Hematopoietic multipotent progenitor cell (in vitro differentiated cells): ENCODE measurements around the gene HM13. TPM values are rescaled to one million over a fixed set of nuclear protein-coding genes. Genes with fewer than 3 reads are reported as not detected.
"Not testable (repeated sequence)": the region's sequence is repeated elsewhere in the genome, so short reads cannot be mapped to it uniquely, and the experiment has no call there.

Experiments
- DNase-seq, 3 donors: peaks; one replicate each; pipeline ENCODE4 v3.0.0-alpha.2; 2011 to 2015; ENCODE audit warnings: low read depth in 2 of 3, low spot score in 2 of 3
- total RNA-seq: library from RNA; depleted of rRNA; stranded (reverse); fragments of >200 nt; gene quantifications from one replicate; pipeline ENCODE4 v1.2.3, GENCODE V29; 2012

The HM13 gene, protein sequence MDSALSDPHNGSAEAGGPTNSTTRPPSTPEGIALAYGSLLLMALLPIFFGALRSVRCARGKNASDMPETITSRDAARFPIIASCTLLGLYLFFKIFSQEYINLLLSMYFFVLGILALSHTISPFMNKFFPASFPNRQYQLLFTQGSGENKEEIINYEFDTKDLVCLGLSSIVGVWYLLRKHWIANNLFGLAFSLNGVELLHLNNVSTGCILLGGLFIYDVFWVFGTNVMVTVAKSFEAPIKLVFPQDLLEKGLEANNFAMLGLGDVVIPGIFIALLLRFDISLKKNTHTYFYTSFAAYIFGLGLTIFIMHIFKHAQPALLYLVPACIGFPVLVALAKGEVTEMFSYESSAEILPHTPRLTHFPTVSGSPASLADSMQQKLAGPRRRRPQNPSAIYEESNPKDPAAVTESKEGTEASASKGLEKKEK
- total RNA-seq = 82.7 TPM

DNA sequence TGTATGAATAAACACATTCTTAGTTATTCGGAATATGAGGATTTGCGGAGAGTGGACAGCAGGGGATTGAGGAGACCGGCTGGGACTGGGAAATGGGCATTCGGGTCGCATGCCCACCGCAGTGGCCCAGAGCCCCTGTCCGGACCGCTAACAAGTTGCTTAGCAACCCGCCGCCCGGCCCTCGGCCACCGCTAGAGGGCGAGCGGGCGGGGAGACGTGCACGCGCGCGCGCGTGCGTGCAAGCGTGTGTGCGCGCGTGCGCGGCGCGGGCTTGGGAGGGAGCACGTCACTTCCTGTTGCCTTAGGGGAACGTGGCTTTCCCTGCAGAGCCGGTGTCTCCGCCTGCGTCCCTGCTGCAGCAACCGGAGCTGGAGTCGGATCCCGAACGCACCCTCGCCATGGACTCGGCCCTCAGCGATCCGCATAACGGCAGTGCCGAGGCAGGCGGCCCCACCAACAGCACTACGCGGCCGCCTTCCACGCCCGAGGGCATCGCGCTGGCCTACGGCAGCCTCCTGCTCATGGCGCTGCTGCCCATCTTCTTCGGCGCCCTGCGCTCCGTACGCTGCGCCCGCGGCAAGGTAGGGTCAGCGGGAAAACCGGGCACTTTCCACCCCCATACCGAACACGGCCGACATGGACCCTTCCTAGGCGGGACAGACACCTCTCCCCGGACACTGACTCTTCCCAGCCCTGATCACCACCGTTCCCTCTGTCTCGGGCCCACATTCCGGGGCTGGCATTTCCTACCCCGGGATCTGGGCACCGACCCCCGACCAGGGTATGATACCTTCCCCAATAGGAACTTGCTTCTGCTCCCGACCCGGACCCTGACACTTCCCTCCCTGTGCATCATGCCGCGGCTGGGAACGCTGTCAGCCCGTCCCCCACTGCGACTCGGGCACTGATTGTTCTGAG lies at the start of gene HM13:
Gene HM13 (plus strand): TSS at position 289 of the 918 bp plus-strand sequence. CDS start 110 bp downstream, at position 399.
- peak; percentile 91 to 94 (median 94) for DNase-seq

GRCh38 chr20:31470946-31471345 lies 43.3 kb upstream of the HM13 start:
- not testable (repeated sequence) for DNase-seq

GRCh38 chr20:31472395-31473330 lies 41.6 kb upstream of the HM13 start:
- no peak for DNase-seq

DNA sequence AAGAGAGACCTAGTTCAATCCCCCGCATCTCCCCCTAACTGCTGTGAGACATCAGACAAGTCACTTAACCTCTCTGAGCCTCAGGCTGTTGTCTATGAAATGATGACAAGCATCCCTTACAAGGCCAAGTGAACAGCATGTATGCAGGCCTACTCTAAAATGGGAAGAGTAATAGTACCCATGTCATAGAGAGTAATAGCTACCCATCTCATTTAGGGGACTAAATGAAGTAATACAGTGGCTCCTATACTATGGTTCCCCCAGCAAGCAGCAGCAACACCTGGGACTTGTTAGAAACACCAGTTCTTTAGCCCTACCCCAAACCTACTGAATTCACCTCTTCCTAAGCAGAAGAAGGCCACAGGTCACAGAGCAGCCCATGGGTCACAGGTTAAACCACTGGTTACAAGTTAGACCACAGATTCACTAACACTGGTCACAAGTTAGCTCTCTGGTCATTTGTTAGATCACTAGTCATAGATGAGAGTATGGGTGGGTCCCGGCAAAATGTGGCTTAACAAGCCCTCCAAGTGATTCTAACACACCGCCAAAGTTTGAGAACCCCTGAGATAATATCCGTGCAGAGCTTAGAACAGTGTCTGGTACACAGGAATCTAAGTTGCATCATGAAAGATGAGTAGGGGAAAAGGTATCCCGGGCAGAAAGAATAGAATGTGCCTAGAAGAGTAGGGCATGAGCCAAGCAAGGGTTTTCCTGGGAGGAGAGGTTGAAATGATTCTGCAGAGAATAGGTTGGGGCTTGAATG lies 40.7 kb upstream of the HM13 start:
- DNase-seq = no peak

- no peak for DNase-seq
Measured at GRCh38 chr20:31474097-31474436, 40.2 kb upstream of the HM13 start.

DNA sequence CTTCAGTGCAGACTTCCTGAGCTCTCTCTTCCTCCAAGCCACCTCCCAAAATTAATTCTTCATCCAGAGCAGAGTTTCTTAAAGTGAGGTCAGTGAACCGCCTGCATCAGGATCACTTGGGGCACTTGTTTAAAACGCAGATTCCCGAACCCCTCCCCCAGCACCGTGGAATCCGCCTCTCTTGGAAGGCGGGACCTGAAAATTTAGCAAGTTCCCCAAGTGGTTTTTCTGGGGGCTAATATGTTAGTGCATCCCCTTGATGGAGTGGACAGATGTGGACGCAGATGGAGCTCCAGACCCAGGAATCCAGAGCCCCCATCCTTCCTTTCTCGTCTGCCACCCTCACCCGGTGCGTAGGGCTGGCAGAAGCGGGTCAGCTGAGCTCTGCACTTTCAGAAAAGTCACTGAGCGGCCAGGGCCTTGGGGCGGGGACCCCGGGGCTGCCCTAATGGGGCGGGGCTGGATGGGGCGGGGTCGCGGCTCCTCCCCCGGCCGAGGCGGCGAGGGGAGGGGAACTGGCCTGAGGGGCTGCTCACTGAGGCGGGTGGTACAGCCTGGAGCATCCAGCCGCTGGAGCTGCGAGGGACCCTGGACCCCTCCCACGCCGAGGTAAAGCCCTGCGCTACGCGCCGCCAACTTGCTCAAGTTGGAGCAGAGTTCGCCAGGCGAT lies 39.3 kb upstream of the HM13 start, which contains the start of the genes DEFB124 and REM1:
Gene DEFB124 (minus strand): TSS at position 370 of the 670 bp plus-strand sequence. CDS start 2,114 bp downstream, outside the sequence.
Gene REM1 (plus strand): TSS at position 531 of the 670 bp plus-strand sequence. CDS start 1,158 bp downstream, outside the sequence.
- DNase-seq = peak in 2 of 3 donors; percentile 32 to 40

GRCh38 chr20:31475472-31476293 lies 38.6 kb upstream of the HM13 start:
- DNase-seq = no peak

GRCh38 chr20:31476294-31476585 lies 38.0 kb upstream of the HM13 start:
- DNase-seq = no peak

DNA sequence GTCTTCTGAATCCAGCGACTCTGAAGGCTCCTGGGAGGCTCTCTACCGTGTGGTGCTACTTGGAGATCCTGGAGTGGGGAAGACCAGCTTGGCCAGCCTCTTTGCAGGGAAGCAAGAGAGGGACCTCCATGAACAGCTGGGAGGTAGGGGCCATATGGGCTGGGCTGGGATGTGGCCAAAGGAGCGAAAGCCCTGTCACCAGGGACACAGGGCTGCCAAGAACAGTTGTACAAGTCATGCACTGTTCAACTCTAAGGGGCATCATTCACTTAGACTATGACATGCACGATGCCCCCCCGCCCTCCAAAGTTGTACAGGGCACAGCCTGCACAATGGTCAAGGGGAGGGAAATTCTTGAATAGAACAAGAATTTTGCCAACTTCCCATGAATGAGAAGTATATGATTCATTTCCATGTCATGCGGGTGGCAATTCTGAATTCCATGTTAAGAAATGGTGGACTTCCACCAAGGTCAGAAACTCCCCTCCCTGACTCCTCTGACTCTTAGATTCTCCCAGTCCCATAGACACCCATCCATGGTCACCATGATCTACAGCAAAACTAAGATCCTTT lies 37.5 kb upstream of the HM13 start:
- DNase-seq = no peak

- DNase-seq = peak in 1 of 3 donors; percentile 59
Measured at GRCh38 chr20:31484001-31484400, 30.2 kb upstream of the HM13 start.

DNA sequence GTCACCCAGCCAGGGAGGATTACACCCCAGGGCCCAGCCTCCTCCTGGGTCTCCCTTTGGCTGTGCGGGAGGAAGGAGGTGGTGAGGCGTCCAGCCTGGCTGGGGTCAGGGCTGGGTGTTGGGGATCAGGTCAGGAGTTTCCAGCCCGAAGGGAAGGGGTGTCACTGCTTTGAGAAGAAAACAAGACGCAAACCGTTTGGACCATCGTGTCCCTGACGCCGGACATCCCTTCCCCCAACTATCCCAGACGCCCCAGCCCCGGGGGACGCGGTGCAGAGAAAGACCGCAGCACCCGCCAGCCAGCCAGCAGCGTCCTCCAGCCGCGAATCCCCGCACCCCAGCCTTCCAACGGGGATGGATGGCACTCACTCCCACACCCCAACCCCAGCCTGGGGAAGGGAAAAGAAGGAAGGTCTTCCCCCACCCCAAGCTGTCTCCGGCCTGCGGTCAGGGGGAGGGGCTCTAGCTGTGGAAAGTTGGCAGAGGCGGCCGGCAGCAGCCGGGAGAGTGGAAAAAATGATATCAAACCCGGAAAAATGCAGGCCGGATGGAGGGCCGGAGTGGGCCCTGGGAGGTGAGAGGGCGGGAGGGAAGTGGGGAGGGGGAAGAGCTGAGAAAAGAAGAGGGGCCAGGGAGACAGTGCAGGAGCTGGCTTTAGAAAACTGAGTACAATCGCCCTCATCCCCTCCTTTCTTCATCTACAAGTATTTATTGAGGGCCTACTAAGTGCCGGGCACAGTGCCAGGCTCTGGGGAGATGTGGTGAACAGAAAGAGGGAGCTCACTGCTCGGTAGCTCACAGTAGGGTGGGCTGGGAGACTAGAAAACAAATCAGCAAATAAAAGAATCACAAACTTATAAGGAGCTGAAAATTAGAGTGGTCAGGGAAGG lies 28.5 kb upstream of the HM13 start:
- DNase-seq = peak in 2 of 3 donors; percentile 28 to 52

DNA sequence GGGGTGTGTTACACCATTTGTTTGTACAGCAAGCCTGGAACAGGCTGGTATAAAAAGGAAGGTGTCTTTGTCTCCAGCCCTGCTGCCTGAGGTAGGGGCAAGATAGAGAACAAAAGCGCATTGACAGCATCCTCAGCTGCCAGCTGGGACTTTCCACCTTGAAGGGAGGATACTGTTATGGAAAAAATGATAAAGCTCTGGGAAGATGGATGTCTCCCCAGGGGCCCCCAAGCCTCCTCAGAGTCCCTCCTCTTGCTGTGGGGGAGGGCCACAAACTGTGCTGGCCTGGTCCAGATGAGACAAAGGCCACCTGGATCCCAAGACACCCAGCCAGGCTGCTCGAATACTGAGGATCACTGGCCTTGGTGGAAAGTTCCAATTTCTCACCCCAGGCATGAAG lies 26.1 kb upstream of the HM13 start:
- DNase-seq = no peak

DNA sequence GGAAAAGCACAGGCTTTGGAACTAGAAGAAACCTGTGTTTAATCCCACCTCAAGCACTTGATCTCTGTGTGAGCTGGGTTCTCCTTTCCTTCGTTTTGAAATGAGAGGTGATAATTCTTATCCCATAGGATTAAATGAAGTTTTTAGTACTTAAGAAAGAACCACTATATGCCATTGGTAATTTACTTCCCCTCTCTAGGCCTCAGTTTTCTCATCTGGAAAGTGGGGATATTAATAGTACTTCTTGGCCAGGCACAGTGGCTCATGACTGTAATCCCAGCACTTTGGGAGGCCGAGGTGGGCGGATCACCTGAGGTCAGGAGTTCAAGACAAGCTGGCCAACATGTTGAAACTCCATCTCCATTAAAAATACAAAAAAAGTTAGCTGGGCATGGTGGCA lies 25.1 kb upstream of the HM13 start:
- no peak for DNase-seq

GRCh38 chr20:31490752-31491151 lies 23.5 kb upstream of the HM13 start:
- no peak for DNase-seq

GRCh38 chr20:31494131-31494530 lies 20.1 kb upstream of the HM13 start:
- DNase-seq = no peak

DNA sequence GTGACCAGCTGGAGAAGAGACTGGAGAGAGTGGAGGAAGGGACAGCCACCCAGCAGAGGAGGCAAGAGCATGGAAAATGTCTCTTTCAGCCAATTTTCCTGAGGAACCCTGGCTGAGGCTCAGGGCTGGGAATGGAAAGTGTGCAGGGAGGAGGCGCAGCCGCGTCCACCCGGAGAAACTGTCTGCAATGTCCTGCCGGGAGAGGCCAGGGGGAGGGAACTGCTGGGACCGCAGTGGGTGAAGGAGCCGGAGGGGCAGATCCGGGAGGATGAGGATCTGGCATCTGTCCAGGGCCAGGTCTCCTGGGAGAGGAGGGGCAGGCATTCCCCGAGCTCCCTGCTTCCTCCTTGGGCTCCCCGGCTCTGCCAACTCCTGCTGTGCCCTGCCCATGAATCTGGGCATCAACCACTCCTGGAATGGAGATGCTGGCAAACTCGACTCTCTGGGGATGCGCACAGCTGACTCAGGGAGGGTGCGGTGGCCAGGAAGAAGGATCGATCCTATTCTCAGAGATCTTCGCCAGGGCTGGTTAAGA lies 17.4 kb upstream of the HM13 start:
- DNase-seq = no peak
